Activated naive CD8-positive, alpha-beta T cell treated with anti-CD3 and anti-CD28 coated beads, Interleukin-2, amount 50 U/mL, for 16 hours (primary cell): ENCODE results near the gene TCERG1L.

Source experiments
- DNase-seq: peaks from one replicate; pipeline ENCODE4 v3.0.0-alpha.2; 2020; ENCODE audit warnings: low read depth, low spot score

The TCERG1L gene

GRCh38 chr10:131230166-131230565 is 81.4 kb downstream of the TCERG1L start:
- DNase-seq, result no peak

DNA sequence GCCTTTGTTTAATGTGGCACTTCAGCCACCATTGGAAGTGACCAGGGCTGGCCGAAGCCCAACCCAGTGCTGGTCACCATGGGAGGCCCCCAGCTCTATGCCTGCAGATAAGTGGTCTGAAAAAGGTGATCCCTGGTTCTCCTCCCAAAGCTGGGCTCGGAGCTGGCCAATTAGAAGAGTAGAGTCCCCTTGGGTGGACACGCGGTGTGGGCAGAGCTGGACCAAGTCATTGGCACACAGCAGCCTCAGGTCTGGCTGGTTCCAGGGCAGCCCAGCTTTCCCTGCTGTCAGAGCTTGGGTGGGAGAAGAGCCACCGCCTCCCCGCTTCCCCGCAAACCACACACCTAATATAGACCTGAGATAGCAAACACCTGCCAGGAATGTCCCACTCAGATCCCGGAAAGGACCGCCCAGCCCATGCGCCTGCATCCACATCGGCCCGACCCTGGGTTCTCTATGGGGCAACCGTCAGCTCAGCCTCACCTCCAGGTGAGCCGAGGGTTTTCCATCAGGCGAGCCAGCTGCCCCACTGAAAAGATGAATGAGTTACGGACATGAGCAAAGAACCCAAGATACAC is 84.3 kb downstream of the TCERG1L start:
- no peak for DNase-seq

DNA sequence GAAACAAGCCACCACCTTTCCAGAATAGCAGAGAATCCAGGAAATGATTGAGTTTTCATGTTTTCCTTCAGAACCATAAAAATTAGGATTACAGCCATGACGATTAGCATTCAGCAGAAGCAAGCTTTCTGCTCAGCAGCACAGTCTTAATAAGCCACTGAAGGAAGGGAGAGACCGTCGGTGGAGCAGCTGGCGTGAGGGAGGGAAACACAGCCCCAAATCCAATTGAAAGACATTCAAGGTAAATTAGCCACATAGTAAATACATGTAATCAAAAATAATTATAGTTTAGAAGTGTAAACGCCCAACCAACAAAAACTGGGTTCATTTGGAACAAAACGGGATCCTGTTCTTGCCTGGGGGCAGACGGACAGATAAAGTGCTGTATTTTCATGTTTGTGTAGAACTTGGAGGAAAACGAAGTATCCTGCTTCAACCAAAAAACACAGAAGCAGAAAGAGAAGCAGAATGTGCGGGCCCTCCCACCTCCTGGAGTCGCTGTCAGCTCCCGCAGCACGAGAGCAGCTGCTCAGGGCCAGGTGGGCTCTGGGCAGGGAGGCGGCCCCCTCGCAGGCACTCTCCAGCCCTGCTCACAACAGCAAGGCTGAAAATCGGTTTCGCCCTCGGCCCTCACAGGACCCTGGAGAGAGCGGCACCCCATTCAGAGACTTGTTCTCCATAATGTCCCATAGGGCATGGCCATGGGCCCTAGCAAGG is 84.9 kb downstream of the TCERG1L start:
- no peak for DNase-seq

- no peak for DNase-seq
Measured at GRCh38 chr10:131224106-131224505, 87.4 kb downstream of the TCERG1L start.

DNA sequence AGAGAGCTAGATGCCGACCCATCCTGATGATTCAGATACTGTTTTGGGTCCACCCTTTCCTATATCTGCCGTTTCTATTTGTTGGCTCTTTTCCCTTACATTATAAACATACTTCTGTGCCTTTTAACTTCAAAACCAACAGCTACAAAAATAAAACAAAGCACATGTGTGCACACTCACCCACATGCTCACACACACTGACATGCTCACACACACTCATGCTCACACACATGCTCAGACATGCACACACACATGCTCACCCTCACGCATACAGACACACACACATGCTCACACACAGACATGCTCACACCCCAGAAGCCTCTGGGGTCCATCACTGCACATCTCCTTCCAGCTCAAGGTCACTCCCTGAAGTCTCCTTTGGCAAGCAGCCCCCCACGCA is 88.1 kb downstream of the TCERG1L start:
- no peak for DNase-seq

GRCh38 chr10:131222986-131223385 is 88.5 kb downstream of the TCERG1L start:
- DNase-seq, result no peak

DNA sequence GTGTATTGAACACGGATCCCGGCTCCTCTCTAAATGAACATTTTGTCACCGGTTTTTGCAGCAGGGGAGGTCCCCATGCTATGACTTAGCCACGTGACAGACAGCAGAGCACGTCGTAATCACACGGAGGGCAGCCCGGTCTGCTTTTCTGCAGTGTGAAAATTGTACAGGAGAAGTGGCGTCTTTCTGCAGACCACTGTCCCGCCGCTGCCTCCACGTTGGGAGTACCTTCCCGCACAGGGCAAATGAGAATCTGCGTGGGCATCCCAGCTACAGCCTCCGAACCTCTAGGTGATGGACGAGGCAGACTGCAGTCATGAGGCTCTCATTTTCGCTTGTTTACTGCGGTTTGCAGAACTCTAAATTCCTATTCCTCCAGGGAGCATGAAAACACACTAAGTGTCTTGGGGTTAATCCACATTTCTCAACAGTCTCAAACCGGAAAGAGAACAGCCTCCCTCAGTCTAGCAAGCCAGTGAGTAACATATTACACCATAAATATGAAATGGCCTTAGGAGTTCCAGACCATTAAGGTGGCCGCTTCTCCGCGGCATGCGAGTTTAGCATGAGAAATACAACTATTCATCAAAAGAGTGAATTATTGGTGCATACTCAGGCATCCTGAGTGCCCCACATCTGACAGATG is 89.8 kb downstream of the TCERG1L start:
- no peak for DNase-seq

DNA sequence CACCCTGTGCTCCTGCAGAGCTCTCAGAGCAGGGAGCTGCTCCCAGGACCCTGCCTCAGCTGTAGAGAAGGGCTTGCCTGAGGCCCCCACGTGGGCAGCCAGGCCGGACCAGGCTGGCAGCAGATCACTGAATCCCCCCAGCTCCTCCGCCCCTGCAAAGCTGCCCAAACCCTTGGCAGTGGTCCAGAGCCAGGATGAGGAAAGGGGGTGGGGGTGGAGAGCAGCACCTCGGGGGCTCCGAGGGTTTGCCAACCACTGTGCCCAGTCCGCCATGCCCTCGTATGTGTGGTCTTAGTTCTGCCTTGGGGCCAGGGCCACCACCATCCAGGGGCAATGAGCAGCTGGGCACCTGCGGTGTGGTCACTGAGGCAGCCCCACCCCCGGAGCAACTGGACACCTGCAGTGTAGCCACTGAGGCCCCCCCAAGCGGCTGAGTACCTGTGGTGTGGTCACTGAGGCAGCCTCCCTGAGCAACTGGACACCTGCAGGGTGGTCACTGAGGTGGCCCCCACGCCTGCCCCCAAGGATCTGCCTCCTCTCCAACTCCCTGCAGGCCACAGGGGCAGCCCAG is 90.8 kb downstream of the TCERG1L start:
- no peak for DNase-seq

- no peak for DNase-seq
Measured at GRCh38 chr10:131219955-131220489, 91.5 kb downstream of the TCERG1L start.

DNA sequence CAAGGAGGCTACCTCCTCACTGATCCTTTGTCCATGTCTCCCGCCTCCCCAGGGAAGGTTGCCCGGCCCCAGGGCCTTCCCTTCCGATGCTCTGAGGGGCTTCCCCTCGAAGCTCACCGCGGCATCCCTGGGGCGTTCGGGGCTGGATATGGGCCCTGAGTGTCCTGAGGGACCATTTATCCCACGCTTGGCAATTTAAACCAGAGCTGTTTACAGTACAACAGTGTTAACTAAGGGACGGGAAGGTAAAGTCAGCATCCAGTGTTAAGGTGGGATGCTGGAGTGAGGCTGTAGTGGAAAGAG is 92.0 kb downstream of the TCERG1L start:
- DNase-seq, result no peak

GRCh38 chr10:131218811-131219583 is 92.5 kb downstream of the TCERG1L start:
- no peak for DNase-seq

GRCh38 chr10:131216681-131217230 is 94.8 kb downstream of the TCERG1L start:
- DNase-seq, result no peak

DNA sequence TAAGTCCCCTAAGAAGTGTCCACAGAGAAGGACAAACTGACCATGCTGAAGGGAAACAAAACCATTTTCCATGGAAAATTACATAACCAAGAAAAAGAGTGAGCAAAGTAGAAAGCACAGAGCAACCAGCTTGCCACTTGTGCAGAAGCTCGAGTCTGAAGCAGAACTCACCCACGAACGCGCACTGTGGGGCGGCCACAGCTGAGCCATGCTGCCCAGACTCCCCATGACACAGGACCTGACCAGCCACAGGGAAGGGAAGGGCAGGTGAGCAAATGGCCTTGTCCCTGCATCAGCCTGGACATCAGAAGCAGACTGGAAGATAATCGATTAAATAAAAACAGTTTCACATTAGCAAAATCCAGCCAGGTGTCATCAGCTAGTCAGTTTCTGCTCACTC is 95.7 kb downstream of the TCERG1L start:
- DNase-seq, result no peak

DNA sequence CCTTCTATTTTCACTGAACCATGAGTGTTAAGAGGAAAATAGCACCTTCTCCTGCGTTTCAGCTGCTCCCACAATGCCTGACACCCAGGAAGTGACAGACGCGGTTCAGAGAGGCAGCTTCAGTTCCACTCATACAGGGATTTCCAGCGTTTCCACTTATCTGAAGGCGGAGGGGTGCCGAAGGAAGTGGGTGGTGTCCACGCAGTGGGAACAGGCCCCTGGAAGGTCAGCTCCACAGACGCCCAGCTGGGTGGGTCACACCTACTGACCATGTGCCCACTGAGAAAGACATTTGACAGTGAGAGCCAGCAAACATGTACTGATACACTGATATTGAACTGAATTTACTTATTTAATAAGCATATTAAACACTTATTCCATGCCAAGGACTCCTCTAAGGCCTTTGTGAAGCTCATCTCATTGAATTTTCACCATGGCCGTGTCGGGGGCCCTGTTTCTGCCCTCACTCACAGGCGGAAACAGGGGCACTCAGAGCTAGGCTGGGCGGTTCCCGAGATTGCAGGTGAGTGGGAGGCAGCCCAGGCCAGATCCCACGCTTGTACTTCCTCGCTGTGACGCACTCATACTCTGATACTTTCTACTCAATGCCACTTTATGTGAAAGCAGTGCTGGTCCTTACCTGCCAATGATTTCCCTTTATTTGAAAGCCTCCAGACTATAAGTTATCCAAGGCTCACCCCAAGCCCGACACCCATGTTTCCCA is 96.8 kb downstream of the TCERG1L start:
- DNase-seq, result no peak

DNA sequence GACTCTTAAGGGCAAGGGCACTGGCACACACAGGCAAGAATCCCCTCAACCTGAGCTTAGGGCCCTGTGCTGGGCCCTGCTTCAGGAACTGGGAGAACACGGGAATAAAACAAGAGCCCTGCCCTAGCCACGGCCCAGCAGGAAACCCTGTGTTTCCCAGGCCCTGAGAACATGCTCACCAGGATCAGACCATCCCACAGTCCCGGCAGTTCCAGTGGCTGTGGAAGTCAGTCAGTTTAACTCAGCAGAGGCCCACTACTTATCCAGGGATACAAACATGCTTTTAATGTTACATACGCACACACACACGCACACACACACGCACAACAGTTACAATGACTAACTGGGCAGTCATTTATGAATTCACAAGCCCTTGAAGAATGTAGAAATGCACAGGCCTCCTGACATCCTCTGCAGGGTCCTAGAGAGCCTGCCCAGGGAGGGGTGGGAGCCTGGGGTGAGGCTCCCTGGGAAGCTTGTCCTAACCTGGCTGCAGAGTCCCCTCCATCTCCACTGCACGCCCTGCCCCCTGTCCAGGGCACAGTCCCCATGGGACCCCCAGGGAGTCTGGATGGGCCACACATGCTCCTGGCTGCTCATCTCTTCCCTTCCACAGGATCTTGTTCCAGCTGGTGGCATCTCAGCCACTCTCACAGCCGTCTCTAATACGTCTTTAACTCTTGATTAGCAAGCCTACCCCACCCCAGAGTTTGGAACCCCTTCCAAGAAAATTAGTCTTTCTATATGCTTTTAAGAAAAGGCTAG is 97.6 kb downstream of the TCERG1L start:
- no peak for DNase-seq

- DNase-seq, result no peak
Measured at GRCh38 chr10:131212763-131213325, 98.7 kb downstream of the TCERG1L start.

- no peak for DNase-seq
Measured at GRCh38 chr10:131211965-131212619, 99.4 kb downstream of the TCERG1L start.

DNA sequence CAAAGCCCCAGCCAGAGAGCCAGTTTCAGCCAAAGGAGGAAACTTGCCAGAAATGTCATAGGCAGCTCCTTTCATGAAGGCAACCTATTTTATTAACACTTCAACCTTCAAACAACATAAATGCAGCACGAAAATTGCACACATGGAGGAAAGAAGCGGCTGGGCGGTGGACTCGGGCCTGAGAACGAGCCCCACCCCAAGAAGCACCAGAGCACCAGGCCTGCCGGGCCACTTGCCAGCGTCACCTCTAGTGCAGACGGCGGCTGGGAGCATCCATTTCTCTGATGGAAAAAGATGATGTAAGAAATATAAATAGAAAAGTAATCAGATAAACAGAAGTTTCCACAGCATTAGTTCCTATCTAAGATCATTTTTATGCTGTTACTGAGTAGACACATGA is 100.0 kb downstream of the TCERG1L start:
- no peak for DNase-seq

GRCh38 chr10:131211146-131211545 is 100.4 kb downstream of the TCERG1L start:
- no peak for DNase-seq
